CD14-positive monocyte (primary cell): ENCODE data around the gene ALAS1. TPM values are rescaled to one million over a fixed set of nuclear protein-coding genes. Genes with fewer than 3 reads are reported as not detected.
"Not testable (repeated sequence)": the region's sequence is repeated elsewhere in the genome, so short reads cannot be mapped to it uniquely, and the experiment has no call there.

Source experiments
- DNase-seq, 3 donors: peaks; one replicate each; pipeline ENCODE4 v3.0.0-alpha.2; 2011 to 2022
- H2AFZ ChIP-seq: 2 replicates; pipeline ENCODE4 v1.6.0; 2012; ENCODE audit warnings: mild to moderate bottlenecking, low read depth, low read length, inconsistent platforms; ENCODE audit not compliant: insufficient read depth, poor library complexity, severe bottlenecking
- H3K27ac ChIP-seq, 2 donors: 1 replicate in 1 of 2; 2 replicates in 1 of 2; pipeline ENCODE4 v1.5.1; 2012 to 2013; ENCODE audit warnings: low read length in 2 of 2, control low read depth in 1 of 2, inconsistent platforms in 1 of 2, low read depth in 1 of 2, mild to moderate bottlenecking in 1 of 2
- H3K27me3 ChIP-seq, 2 donors: one replicate each; pipeline versions ENCODE4 v1.6.0 to v1.6.1; 2011 to 2013; ENCODE audit warnings: low read length in 2 of 2; ENCODE audit not compliant: control insufficient read depth in 2 of 2, insufficient read depth in 2 of 2
- H3K36me3 ChIP-seq, 2 donors: replicated peaks in 1 of 2; 1 replicate in 1 of 2; 2 replicates in 1 of 2; pipeline versions ENCODE4 v1.5.1 to v1.6.1; 2012 to 2013; ENCODE audit warnings: low read length in 2 of 2, control low read depth in 1 of 2, inconsistent platforms in 1 of 2, mild to moderate bottlenecking in 1 of 2; ENCODE audit not compliant: insufficient read depth in 2 of 2, control insufficient read depth in 1 of 2
- H3K4me1 ChIP-seq, 2 donors: 1 replicate in 1 of 2; 2 replicates in 1 of 2; pipeline versions ENCODE4 v1.5.1 to v1.6.1; 2012 to 2013; ENCODE audit warnings: low read length in 2 of 2, control low read depth in 1 of 2, inconsistent platforms in 1 of 2, mild to moderate bottlenecking in 1 of 2, moderate library complexity in 1 of 2; ENCODE audit not compliant: insufficient read depth in 2 of 2, control insufficient read depth in 1 of 2
- H3K4me2 ChIP-seq: replicated peaks from 2 replicates; pipeline ENCODE3; 2012; ENCODE audit warnings: low read length, moderate library complexity, mild to moderate bottlenecking; ENCODE audit not compliant: poor library complexity, severe bottlenecking; ENCODE audit errors: extremely low read depth
- H3K4me3 ChIP-seq, 3 experiments: fragments of 200-600 bp in 1 of 3; sonication (generic) in 1 of 3; replicated peaks in 1 of 3; 1 replicate in 2 of 3; 2 replicates in 1 of 3; pipeline ENCODE4 v1.5.1; 2011 to 2013; ENCODE audit warnings: low read length in 3 of 3, mild to moderate bottlenecking in 3 of 3, control low read depth in 2 of 3, low read depth in 2 of 3, inconsistent platforms in 1 of 3, moderate library complexity in 1 of 3
- H3K79me2 ChIP-seq: 2 replicates; pipeline ENCODE4 v1.6.0; 2012; ENCODE audit warnings: mild to moderate bottlenecking, control low read depth, inconsistent platforms, low read length, moderate library complexity; ENCODE audit not compliant: insufficient read depth
- H3K9ac ChIP-seq: 2 replicates; pipeline ENCODE4 v1.6.0; 2017; ENCODE audit warnings: low read length, mild to moderate bottlenecking; ENCODE audit not compliant: insufficient read depth, poor library complexity, severe bottlenecking
- H3K9me3 ChIP-seq, 2 donors: replicated peaks in 1 of 2; 1 replicate in 1 of 2; 2 replicates in 1 of 2; pipeline versions ENCODE4 v1.5.1 to v1.6.1; 2012 to 2013; ENCODE audit warnings: low read length in 2 of 2, control low read depth in 1 of 2; ENCODE audit not compliant: control insufficient read depth in 1 of 2, insufficient read depth in 1 of 2
- H4K20me1 ChIP-seq: 2 replicates; pipeline ENCODE4 v1.6.0; 2012; ENCODE audit warnings: mild to moderate bottlenecking, low read length, control low read depth, moderate library complexity; ENCODE audit not compliant: insufficient read depth
- H3K27ac Mint-ChIP-seq, 7 donors: one replicate each; pipeline ENCODE4 v1.8.0; 2020; ENCODE audit warnings: mild to moderate bottlenecking in 7 of 7, mixed read lengths in 7 of 7, moderate library complexity in 6 of 7, inconsistent platforms in 2 of 7
- H3K27me3 Mint-ChIP-seq, 3 donors: one replicate each; pipeline ENCODE4 v1.8.0; 2021 to 2022; ENCODE audit warnings: low read depth in 3 of 3, mild to moderate bottlenecking in 3 of 3, mixed read lengths in 3 of 3, moderate library complexity in 3 of 3, inconsistent platforms in 1 of 3
- H3K36me3 Mint-ChIP-seq, 2 donors: one replicate each; pipeline ENCODE4 v1.8.0; 2020; ENCODE audit warnings: mixed read lengths in 2 of 2, inconsistent platforms in 1 of 2, mild to moderate bottlenecking in 1 of 2
- H3K4me1 Mint-ChIP-seq: one replicate; pipeline ENCODE4 v1.8.0; 2020; ENCODE audit warnings: mild to moderate bottlenecking, mixed read lengths
- H3K4me3 Mint-ChIP-seq, 2 donors: one replicate each; pipeline ENCODE4 v1.8.0; 2020; ENCODE audit warnings: mild to moderate bottlenecking in 2 of 2, mixed read lengths in 2 of 2, moderate library complexity in 1 of 2
- H3K9me3 Mint-ChIP-seq, 7 donors: one replicate each; pipeline ENCODE4 v1.8.0; 2020 to 2022; ENCODE audit warnings: mixed read lengths in 7 of 7, mild to moderate bottlenecking in 6 of 7, moderate library complexity in 6 of 7, inconsistent platforms in 2 of 7
- WGBS: methylation state at CpG from one replicate; pipeline ENCODE4 v1.1.5; 2013; ENCODE audit warnings: missing lambda C conversion rate; ENCODE audit not compliant: insufficient coverage; 5-methylcytosine and 5-hydroxymethylcytosine counted together
- intact Hi-C, 2 donors: fragments of 100-400 bp; cut with micrococcal nuclease; formaldehyde crosslinking; loops; one replicate each; pipeline versions ENCODE4 v1.15.0 to v1.15.1; 2023
- polyA plus RNA-seq, 3 donors: library from polyadenylated mRNA; depleted of rRNA in 1 of 3; unstranded in 2 of 3; stranded (reverse) in 1 of 3; fragments of 300-500 nt in 2 of 3; fragments of >200 nt in 1 of 3; fragmentation: Illumina TruSeq in 2 of 3; gene quantifications; 1 replicate in 2 of 3; 2 replicates in 1 of 3; pipeline ENCODE4 v1.2.3, GENCODE V29; 2012 to 2021
- TF ChIP-seq, protein P1 (sequence below): fragments of 200-600 bp; IDR thresholded peaks from one replicate; pipeline ENCODE4 v1.8.0; 2022; ENCODE audit warnings: antibody characterized with exemption, mild to moderate bottlenecking

Gene ALAS1
- polyA plus RNA-seq, 3 donors = 20.9 to 84.7 (median 38.7) TPM

DNA sequence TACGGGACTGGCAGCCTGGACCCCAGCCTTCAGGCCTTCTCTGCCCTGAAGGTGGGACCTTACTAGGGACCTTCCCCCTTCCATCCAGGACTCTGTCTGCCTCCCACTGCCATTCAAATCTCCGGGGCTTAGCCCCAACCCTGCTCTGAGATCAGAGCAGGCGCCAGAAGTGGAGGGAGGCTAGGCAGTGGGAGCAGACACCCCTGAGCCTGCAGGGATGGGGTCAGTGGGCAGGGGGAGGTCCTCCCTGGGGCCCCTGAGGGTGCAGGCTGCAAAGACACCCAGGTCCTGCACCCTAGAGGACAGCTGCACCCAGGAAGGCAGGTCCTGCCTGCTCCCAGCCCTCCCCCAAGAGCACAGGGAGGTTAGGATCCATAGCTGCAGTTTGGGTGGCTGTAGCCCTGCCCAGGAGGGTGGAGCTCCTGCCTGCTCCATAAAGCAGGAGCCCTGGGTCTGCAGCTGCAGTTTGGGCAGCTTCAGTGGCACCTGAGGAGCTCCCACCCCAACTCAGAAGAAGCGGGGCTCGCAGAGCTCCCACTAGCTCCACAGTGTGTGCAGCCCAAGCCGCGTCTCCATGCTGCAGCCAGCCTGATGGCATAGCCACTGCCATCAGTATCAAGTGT, 35.6 kb upstream of the ALAS1 start:
- H3K9me3 Mint-ChIP-seq = peaks cover 0 to 1% (median 0%) of the 10 kb centered on the region in 7 donors
- 97% methylated on average over 4 of the region's 7 CpGs for WGBS
- no peaks in the 10 kb centered on the region for H3K27me3 ChIP-seq
- peaks cover 4% of the 10 kb centered on the region for H3K4me1 Mint-ChIP-seq
- H3K4me1 ChIP-seq = no peaks in the 10 kb centered on the region
- H3K36me3 ChIP-seq = no peaks in the 10 kb centered on the region
- no peaks in the 10 kb centered on the region for H3K9me3 ChIP-seq
- no peaks in the 10 kb centered on the region for H4K20me1 ChIP-seq
- no peak overlapping the region for H3K4me3 Mint-ChIP-seq
- H3K27ac Mint-ChIP-seq = no peak overlapping the region
- no peak overlapping the region for H3K4me3 ChIP-seq
- no peak overlapping the region for H3K4me2 ChIP-seq
- H3K27ac ChIP-seq = no peak overlapping the region
- TF ChIP-seq, protein P1, sequence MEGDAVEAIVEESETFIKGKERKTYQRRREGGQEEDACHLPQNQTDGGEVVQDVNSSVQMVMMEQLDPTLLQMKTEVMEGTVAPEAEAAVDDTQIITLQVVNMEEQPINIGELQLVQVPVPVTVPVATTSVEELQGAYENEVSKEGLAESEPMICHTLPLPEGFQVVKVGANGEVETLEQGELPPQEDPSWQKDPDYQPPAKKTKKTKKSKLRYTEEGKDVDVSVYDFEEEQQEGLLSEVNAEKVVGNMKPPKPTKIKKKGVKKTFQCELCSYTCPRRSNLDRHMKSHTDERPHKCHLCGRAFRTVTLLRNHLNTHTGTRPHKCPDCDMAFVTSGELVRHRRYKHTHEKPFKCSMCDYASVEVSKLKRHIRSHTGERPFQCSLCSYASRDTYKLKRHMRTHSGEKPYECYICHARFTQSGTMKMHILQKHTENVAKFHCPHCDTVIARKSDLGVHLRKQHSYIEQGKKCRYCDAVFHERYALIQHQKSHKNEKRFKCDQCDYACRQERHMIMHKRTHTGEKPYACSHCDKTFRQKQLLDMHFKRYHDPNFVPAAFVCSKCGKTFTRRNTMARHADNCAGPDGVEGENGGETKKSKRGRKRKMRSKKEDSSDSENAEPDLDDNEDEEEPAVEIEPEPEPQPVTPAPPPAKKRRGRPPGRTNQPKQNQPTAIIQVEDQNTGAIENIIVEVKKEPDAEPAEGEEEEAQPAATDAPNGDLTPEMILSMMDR = no peak
- H3K79me2 ChIP-seq = no peaks in the 10 kb centered on the region
- no peak for DNase-seq
- H3K9ac ChIP-seq = no peak overlapping the region
- H3K27me3 Mint-ChIP-seq = peaks cover 0 to 3% (median 1%) of the 10 kb centered on the region in 3 donors
- H3K36me3 Mint-ChIP-seq = no peaks in the 10 kb centered on the region
- intact Hi-C loops = no loop called here
- H2AFZ ChIP-seq = no peak overlapping the region

DNA sequence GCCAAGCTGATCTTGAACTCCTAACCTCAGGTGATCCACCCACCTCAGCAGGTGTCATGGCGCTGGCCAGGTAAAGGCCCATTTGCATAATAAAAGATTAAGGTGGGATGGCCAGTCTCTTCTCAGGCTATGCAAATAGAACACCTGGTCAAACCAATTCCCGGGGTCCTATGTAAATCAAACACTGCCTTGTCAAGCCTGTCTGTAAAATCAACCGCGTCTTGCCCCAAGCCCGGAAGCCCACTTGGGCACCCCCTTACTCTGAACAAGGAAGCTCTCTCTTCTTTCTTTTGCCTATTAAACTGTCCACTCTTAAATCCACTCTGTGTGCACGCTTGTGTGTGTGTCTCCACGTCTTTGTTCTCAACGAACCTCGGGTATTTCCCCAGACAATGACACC, 30.7 kb upstream of the ALAS1 start:
- TF ChIP-seq, protein P1 = no peak
- H3K36me3 Mint-ChIP-seq = no peaks in the 10 kb centered on the region
- H3K27ac Mint-ChIP-seq = no peak overlapping the region
- H2AFZ ChIP-seq = no peak overlapping the region
- H3K4me2 ChIP-seq = no peak overlapping the region
- 91% methylated on average over 3 of the region's 9 CpGs for WGBS
- no peak overlapping the region for H3K27ac ChIP-seq
- H3K9me3 ChIP-seq = no peaks in the 10 kb centered on the region
- H3K79me2 ChIP-seq = no peaks in the 10 kb centered on the region
- H3K9me3 Mint-ChIP-seq = peaks cover 0 to 1% (median 0%) of the 10 kb centered on the region in 7 donors
- no peak overlapping the region for H3K4me3 ChIP-seq
- no peak overlapping the region for H3K4me3 Mint-ChIP-seq
- H4K20me1 ChIP-seq = no peaks in the 10 kb centered on the region
- no peaks in the 10 kb centered on the region for H3K4me1 ChIP-seq
- no peak for DNase-seq
- intact Hi-C loops = loop anchor here in 1 of 2 donors (5.0 kb wide), 1 partner anchor 50 kb away; no protein-coding TSS in a partner anchor
- H3K27me3 ChIP-seq = no peaks in the 10 kb centered on the region
- peaks cover 12% of the 10 kb centered on the region for H3K4me1 Mint-ChIP-seq
- H3K9ac ChIP-seq = no peak overlapping the region
- peaks cover 0 to 2% (median 1%) of the 10 kb centered on the region in 3 donors for H3K27me3 Mint-ChIP-seq
- no peaks in the 10 kb centered on the region for H3K36me3 ChIP-seq

DNA sequence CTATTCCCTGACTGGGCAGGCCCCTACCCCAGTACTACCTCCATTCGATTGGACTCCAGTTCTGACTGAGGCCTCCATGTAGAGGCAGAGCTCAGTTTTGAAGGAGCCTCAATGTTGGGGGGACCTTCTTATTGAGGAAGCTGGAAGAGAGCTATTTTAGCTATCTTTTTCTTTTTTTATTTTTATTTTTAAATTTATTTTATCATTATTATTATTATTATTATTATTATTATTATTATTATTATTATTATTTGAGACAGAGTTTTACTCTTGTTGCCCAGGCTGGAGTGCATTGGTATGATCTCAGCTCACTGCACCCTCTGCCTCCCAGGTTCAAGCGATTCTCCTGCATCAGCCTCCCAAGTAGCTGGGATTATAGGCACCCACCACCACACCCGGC, 27.7 kb upstream of the ALAS1 start:
- H3K4me3 ChIP-seq, H3K27me3 Mint-ChIP-seq, H3K4me3 Mint-ChIP-seq, H3K36me3 Mint-ChIP-seq, H3K9me3 ChIP-seq, DNase-seq, H3K4me2 ChIP-seq, H3K79me2 ChIP-seq, H3K27ac Mint-ChIP-seq, H4K20me1 ChIP-seq, H3K9ac ChIP-seq, H3K27ac ChIP-seq, H3K36me3 ChIP-seq, intact Hi-C loops, H3K27me3 ChIP-seq, H3K9me3 Mint-ChIP-seq, H2AFZ ChIP-seq: not testable (repeated sequence)
- peaks cover 10 to 12% of the 10 kb centered on the region in 2 donors for H3K4me1 ChIP-seq
- H3K4me1 Mint-ChIP-seq = peaks cover 17% of the 10 kb centered on the region
- WGBS = no CpG with 5 or more reads among the region's 3 CpGs
